CD8-positive, alpha-beta memory T cell (primary cell): ENCODE data around the gene TNNT1. TPM values are rescaled to one million over a fixed set of nuclear protein-coding genes. Genes with fewer than 3 reads are reported as not detected.

Experiments
- CTCF ChIA-PET: fragments of 350-600 bp; sonication (Branson Sonifier 250); formaldehyde crosslinking; loops from one replicate; lab custom pipeline; 2021; ENCODE audit warnings: antibody characterized with exemption; lab: Charles Lee
- POLR2A ChIA-PET: fragments of 350-600 bp; sonication (Branson Sonifier 250); formaldehyde crosslinking; loops from one replicate; lab custom pipeline; 2021; ENCODE audit warnings: antibody characterized with exemption; lab: Charles Lee
- DNase-seq, 5 donors: peaks; one replicate each; pipeline versions ENCODE4 v3.0.0 to v3.0.0-alpha.2; 2020 to 2022; ENCODE audit warnings: mixed read lengths in 1 of 5
- H3K27ac ChIP-seq: one replicate; pipeline ENCODE4 v1.7.0; 2013; ENCODE audit warnings: low read depth, mild to moderate bottlenecking, low read length, moderate library complexity
- H3K27me3 ChIP-seq: 2 replicates; pipeline ENCODE4 v1.7.0; 2013; ENCODE audit warnings: low read length, mild to moderate bottlenecking; ENCODE audit not compliant: insufficient read depth, poor library complexity, severe bottlenecking
- H3K36me3 ChIP-seq: 2 replicates; pipeline ENCODE4 v1.7.0; 2013; ENCODE audit warnings: mild to moderate bottlenecking, low read length, moderate library complexity; ENCODE audit not compliant: insufficient read depth
- H3K4me1 ChIP-seq: 2 replicates; pipeline ENCODE4 v1.7.0; 2013; ENCODE audit warnings: mild to moderate bottlenecking, low read length, moderate library complexity; ENCODE audit not compliant: insufficient read depth
- H3K4me3 ChIP-seq: 2 replicates; pipeline ENCODE4 v1.7.0; 2013; ENCODE audit warnings: mild to moderate bottlenecking, low read length
- H3K9me3 ChIP-seq: 2 replicates; pipeline ENCODE4 v1.7.0; 2013; ENCODE audit warnings: mild to moderate bottlenecking, low read length
- H3K27ac Mint-ChIP-seq, 8 donors: one replicate each; pipeline ENCODE4 v1.8.0; 2020 to 2021; ENCODE audit warnings: mixed read lengths in 8 of 8, mild to moderate bottlenecking in 6 of 8, inconsistent platforms in 3 of 8, moderate library complexity in 3 of 8
- H3K27me3 Mint-ChIP-seq, 2 donors: one replicate each; pipeline ENCODE4 v1.8.0; 2020 to 2021; ENCODE audit warnings: mixed read lengths in 2 of 2, mild to moderate bottlenecking in 1 of 2, moderate library complexity in 1 of 2
- H3K36me3 Mint-ChIP-seq, 3 donors: one replicate each; pipeline ENCODE4 v1.8.0; 2020 to 2021; ENCODE audit warnings: mixed read lengths in 3 of 3, inconsistent platforms in 1 of 3, mild to moderate bottlenecking in 1 of 3
- H3K4me1 Mint-ChIP-seq, 3 donors: one replicate each; pipeline ENCODE4 v1.8.0; 2020 to 2021; ENCODE audit warnings: mixed read lengths in 3 of 3, inconsistent platforms in 1 of 3, mild to moderate bottlenecking in 1 of 3
- H3K4me3 Mint-ChIP-seq, 7 donors: one replicate each; pipeline ENCODE4 v1.8.0; 2020 to 2021; ENCODE audit warnings: mixed read lengths in 7 of 7, mild to moderate bottlenecking in 6 of 7, moderate library complexity in 4 of 7, inconsistent platforms in 2 of 7
- H3K9me3 Mint-ChIP-seq, 5 donors: one replicate each; pipeline ENCODE4 v1.8.0; 2020 to 2022; ENCODE audit warnings: mixed read lengths in 5 of 5, mild to moderate bottlenecking in 3 of 5, moderate library complexity in 2 of 5, inconsistent platforms in 1 of 5
- polyA plus RNA-seq: library from polyadenylated mRNA; unstranded; fragments of 300-500 nt; fragmentation: Illumina TruSeq; gene quantifications from one replicate; pipeline ENCODE4 v1.2.3, GENCODE V29; 2021
- total RNA-seq, 2 experiments: library from RNA; stranded (reverse); gene quantifications; one replicate each; pipeline ENCODE4 v1.2.3, GENCODE V29; 2021

TNNT1 gene
- total and polyA plus RNA-seq, 3 experiments from 2014 or later: not detected

- peaks cover 6% of the 10 kb centered on the region for H3K27me3 ChIP-seq
- ChIA-PET POLR2A (no interaction called here), CTCF (no interaction called here)
- H3K4me1 Mint-ChIP-seq: peaks cover 8 to 20% (median 16%) of the 10 kb centered on the region in 3 donors
- peaks cover 0 to 3% (median 0%) of the 10 kb centered on the region in 5 donors for H3K9me3 Mint-ChIP-seq
- peaks cover 20 to 23% of the 10 kb centered on the region in 2 donors for H3K27me3 Mint-ChIP-seq
- DNase-seq: peak in 1 of 5 donors; percentile 30
- peaks cover 9% of the 10 kb centered on the region for H3K4me1 ChIP-seq
- H3K9me3 ChIP-seq: no peaks in the 10 kb centered on the region
- no peak overlapping the region for H3K27ac Mint-ChIP-seq
- no peak overlapping the region for H3K27ac ChIP-seq
- no peak overlapping the region for H3K4me3 ChIP-seq
- no peaks in the 10 kb centered on the region for H3K36me3 ChIP-seq
- peaks cover 6 to 25% (median 7%) of the 10 kb centered on the region in 3 donors for H3K36me3 Mint-ChIP-seq
- H3K4me3 Mint-ChIP-seq: no peak overlapping the region
Observed at GRCh38 chr19:55092423-55093318, 56.3 kb downstream of the TNNT1 start.

GRCh38 chr19:55091955-55092354, 57.1 kb downstream of the TNNT1 start:
- Histone ChIP-seq H3K4me3 (no peak overlapping the region), H3K4me1 (peaks cover 16% of the 10 kb centered on the region), H3K36me3 (no peaks in the 10 kb centered on the region), H3K27ac (no peak overlapping the region), H3K27me3 (peaks cover 14% of the 10 kb centered on the region), H3K9me3 (no peaks in the 10 kb centered on the region)
- peaks cover 6 to 25% (median 7%) of the 10 kb centered on the region in 3 donors for H3K36me3 Mint-ChIP-seq
- ChIA-PET POLR2A (no interaction called here), CTCF (no interaction called here)
- no peak overlapping the region for H3K27ac Mint-ChIP-seq
- H3K9me3 Mint-ChIP-seq: peaks cover 0 to 3% (median 0%) of the 10 kb centered on the region in 5 donors
- H3K4me3 Mint-ChIP-seq: no peak overlapping the region
- peaks cover 12 to 28% (median 21%) of the 10 kb centered on the region in 3 donors for H3K4me1 Mint-ChIP-seq
- H3K27me3 Mint-ChIP-seq: peaks cover 25 to 29% of the 10 kb centered on the region in 2 donors
- peak in 1 of 5 donors; percentile 40 for DNase-seq

- ChIA-PET POLR2A (no interaction called here), CTCF (no interaction called here)
- Histone ChIP-seq H3K4me1 (peaks cover 20% of the 10 kb centered on the region), H3K27ac (no peak overlapping the region), H3K36me3 (no peaks in the 10 kb centered on the region), H3K9me3 (no peaks in the 10 kb centered on the region), H3K27me3 (peaks cover 16% of the 10 kb centered on the region), H3K4me3 (no peak overlapping the region)
- DNase-seq: peak in 1 of 5 donors; percentile 45
- H3K9me3 Mint-ChIP-seq: peaks cover 0 to 3% (median 0%) of the 10 kb centered on the region in 5 donors
- H3K27me3 Mint-ChIP-seq: peaks cover 25 to 29% of the 10 kb centered on the region in 2 donors
- H3K36me3 Mint-ChIP-seq: peaks cover 6 to 25% (median 7%) of the 10 kb centered on the region in 3 donors
- H3K4me3 Mint-ChIP-seq: no peak overlapping the region
- H3K4me1 Mint-ChIP-seq: peaks cover 12 to 30% (median 21%) of the 10 kb centered on the region in 3 donors
- no peak overlapping the region for H3K27ac Mint-ChIP-seq
Observed at GRCh38 chr19:55091126-55091910, 57.7 kb downstream of the TNNT1 start.

- peaks cover 0 to 3% (median 0%) of the 10 kb centered on the region in 5 donors for H3K9me3 Mint-ChIP-seq
- H3K27ac Mint-ChIP-seq: peak overlapping the region in 1 of 8 donors; percentile 81
- H3K36me3 ChIP-seq: no peaks in the 10 kb centered on the region
- peaks cover 20% of the 10 kb centered on the region for H3K4me1 ChIP-seq
- peaks cover 16% of the 10 kb centered on the region for H3K27me3 ChIP-seq
- ChIA-PET POLR2A (no interaction called here), CTCF (no interaction called here)
- H3K4me3 Mint-ChIP-seq: no peak overlapping the region
- H3K4me3 ChIP-seq: no peak overlapping the region
- H3K36me3 Mint-ChIP-seq: peaks cover 6 to 21% (median 7%) of the 10 kb centered on the region in 3 donors
- peaks cover 30 to 34% of the 10 kb centered on the region in 2 donors for H3K27me3 Mint-ChIP-seq
- peaks cover 12 to 32% (median 21%) of the 10 kb centered on the region in 3 donors for H3K4me1 Mint-ChIP-seq
- no peak for DNase-seq
- no peaks in the 10 kb centered on the region for H3K9me3 ChIP-seq
- H3K27ac ChIP-seq: no peak overlapping the region
Observed at GRCh38 chr19:55090564-55090963, 58.4 kb downstream of the TNNT1 start.

GRCh38 chr19:55089342-55089944, 59.6 kb downstream of the TNNT1 start:
- H3K4me1 Mint-ChIP-seq: peaks cover 12 to 32% (median 21%) of the 10 kb centered on the region in 3 donors

GRCh38 chr19:55088543-55089341, 60.3 kb downstream of the TNNT1 start:
- Histone ChIP-seq H3K9me3 (no peaks in the 10 kb centered on the region), H3K27me3 (peaks cover 16% of the 10 kb centered on the region), H3K27ac (no peak overlapping the region), H3K36me3 (no peaks in the 10 kb centered on the region), H3K4me1 (peaks cover 20% of the 10 kb centered on the region), H3K4me3 (no peak overlapping the region)
- POLR2A ChIA-PET: no interaction called here
- Mint-ChIP-seq H3K4me3 (peak overlapping the region; percentile 50 to 76 (median 68)), H3K27me3 (peaks cover 35 to 50% of the 10 kb centered on the region in 2 donors), H3K4me1 (peaks cover 12 to 32% (median 21%) of the 10 kb centered on the region in 3 donors), H3K36me3 (peaks cover 4 to 16% (median 6%) of the 10 kb centered on the region in 3 donors), H3K9me3 (peaks cover 0 to 3% (median 0%) of the 10 kb centered on the region in 5 donors), H3K27ac (peak overlapping the region in 2 of 8 donors; percentile 17 to 50)
- peak; percentile 51 to 84 (median 70) for DNase-seq
- CTCF ChIA-PET: interaction anchor here (0.6 to 2.2 kb wide), 15 partner anchors 10 to 415 kb away, joined by 3 to 10 read pairs (median 3); partner anchors contain the start of gene TMEM238

More at GRCh38 chr19:55089342-55089944, 59.6 kb downstream of the TNNT1 start:
- Histone ChIP-seq H3K27ac (no peak overlapping the region), H3K27me3 (peaks cover 16% of the 10 kb centered on the region), H3K36me3 (no peaks in the 10 kb centered on the region), H3K4me3 (no peak overlapping the region), H3K9me3 (no peaks in the 10 kb centered on the region), H3K4me1 (peaks cover 20% of the 10 kb centered on the region)
- Mint-ChIP-seq H3K9me3 (peaks cover 0 to 3% (median 0%) of the 10 kb centered on the region in 5 donors), H3K4me3 (peak overlapping the region in 1 of 7 donors; percentile 74), H3K27ac (peak overlapping the region in 2 of 8 donors; percentile 15 to 48), H3K36me3 (peaks cover 4 to 16% (median 6%) of the 10 kb centered on the region in 3 donors), H3K27me3 (peaks cover 29 to 43% of the 10 kb centered on the region in 2 donors)
- CTCF ChIA-PET: interaction anchor here (0.8 to 2.0 kb wide), 7 partner anchors 9 to 414 kb away, joined by 3 to 10 read pairs (median 5); no protein-coding TSS in a partner anchor
- POLR2A ChIA-PET: no interaction called here
- no peak for DNase-seq
